ENCODE measurements around the gene UBE2Z. TPM values are rescaled to one million over a fixed set of nuclear protein-coding genes. Genes with fewer than 3 reads are reported as not detected.

The UBE2Z gene
- polyA plus RNA-seq, 1 donor from 2014 or later = 70.3 TPM

- Histone ChIP-seq H4K20me1 (ENCODE audit: insufficient read depth) (no peaks in the 10 kb centered on the region), H3K9ac (ENCODE audit: low read length) (no peak overlapping the region), H3K27ac (ENCODE audit: low read length) (no peak overlapping the region)
Observed at GRCh38 chr17:48925251-48925990, 17.2 kb downstream of the UBE2Z start.

GRCh38 chr17:48925991-48926342 is 17.8 kb downstream of the UBE2Z start:
- no peak overlapping the region for H3K27ac ChIP-seq (ENCODE audit: low read length)
- H3K36me3 ChIP-seq (ENCODE audit: insufficient read depth, low read length) = no peaks in the 10 kb centered on the region
- H3K4me2 ChIP-seq (ENCODE audit: low read length) = no peak overlapping the region
- H4K20me1 ChIP-seq (ENCODE audit: insufficient read depth) = no peaks in the 10 kb centered on the region
- H3K79me2 ChIP-seq (replicated peaks; ENCODE audit: insufficient read depth, low read length) = no peaks in the 10 kb centered on the region
- H3K27me3 ChIP-seq (ENCODE audit: insufficient read depth, low read depth, low read length) = no peaks in the 10 kb centered on the region
- no peaks in the 10 kb centered on the region for H3K9me2 ChIP-seq (ENCODE audit: insufficient read depth, low read length)
- H3F3A ChIP-seq (ENCODE audit: insufficient read depth, low read length, poor library complexity, severe bottlenecking) = no peaks in the 10 kb centered on the region
- no peak overlapping the region for H3K9ac ChIP-seq (ENCODE audit: low read length)
- no peaks in the 10 kb centered on the region for H3K9me3 ChIP-seq (ENCODE audit: low read length)
- no peak for TF ChIP-seq TAF1 (IDR thresholded peaks at IDR 0.05; ENCODE audit: low read depth)
- TF ChIP-seq EP300 (conservative IDR thresholded peaks at IDR 0.05; ENCODE audit: poor library complexity, severe bottlenecking) = no peak
- no peak for TF ChIP-seq EZH2 (IDR thresholded peaks at IDR 0.05; ENCODE audit: borderline replicate concordance, insufficient read depth, low read length, poor library complexity, severe bottlenecking)
- TF ChIP-seq MXI1 (conservative IDR thresholded peaks at IDR 0.05; ENCODE audit: poor library complexity, severe bottlenecking) = no peak
- H2AFZ ChIP-seq (ENCODE audit: low read depth, low read length) = no peak overlapping the region
- H3K4me3 ChIP-seq (ENCODE audit: low read length) = no peak overlapping the region

More at GRCh38 chr17:48925251-48925990, 17.2 kb downstream of the UBE2Z start:
- Histone ChIP-seq H3F3A (ENCODE audit: insufficient read depth, low read length, poor library complexity, severe bottlenecking) (no peaks in the 10 kb centered on the region), H3K27me3 (ENCODE audit: insufficient read depth, low read depth, low read length) (no peaks in the 10 kb centered on the region), H3K9me2 (ENCODE audit: insufficient read depth, low read length) (no peaks in the 10 kb centered on the region), H3K4me2 (ENCODE audit: low read length) (no peak overlapping the region), H3K36me3 (ENCODE audit: insufficient read depth, low read length) (no peaks in the 10 kb centered on the region), H3K4me3 (ENCODE audit: low read length) (no peak overlapping the region), H2AFZ (ENCODE audit: low read depth, low read length) (no peak overlapping the region), H3K9me3 (ENCODE audit: low read length) (no peaks in the 10 kb centered on the region), H3K79me2 (replicated peaks; ENCODE audit: insufficient read depth, low read length) (no peaks in the 10 kb centered on the region)
- TF ChIP-seq MXI1 (conservative IDR thresholded peaks at IDR 0.05; ENCODE audit: poor library complexity, severe bottlenecking) (no peak), POLR2AphosphoS5 (IDR thresholded peaks at IDR 0.05) (no peak), EP300 (conservative IDR thresholded peaks at IDR 0.05; ENCODE audit: poor library complexity, severe bottlenecking) (no peak), RAD21 (conservative IDR thresholded peaks at IDR 0.05) (no peak), REST (IDR thresholded peaks at IDR 0.05; ENCODE audit: borderline replicate concordance) (no peak), EZH2 (IDR thresholded peaks at IDR 0.05; ENCODE audit: borderline replicate concordance, insufficient read depth, low read length, poor library complexity, severe bottlenecking) (no peak), CTCF (IDR thresholded peaks at IDR 0.05; ENCODE audit: poor library complexity, severe bottlenecking) (no peak), SMC3 (conservative IDR thresholded peaks at IDR 0.05; ENCODE audit: poor library complexity) (no peak), TAF1 (IDR thresholded peaks at IDR 0.05; ENCODE audit: low read depth) (no peak)

Data from neural cell (in vitro differentiated cells).